BE2C (cell line): Measurements from ENCODE around the gene CDK17.

Source experiments
- DNase-seq: peaks from one replicate; pipeline ENCODE4 v3.0.0-alpha.2; 2020
- H3K27me3 ChIP-seq: fragments of 250-450 bp; sonication (Bioruptor Pico); 2 replicates; pipeline ENCODE4 v1.5.1; 2020; ENCODE audit warnings: mild to moderate bottlenecking
- H3K36me3 ChIP-seq: fragments of 250-450 bp; sonication (Bioruptor Pico); 2 replicates; pipeline ENCODE4 v1.5.1; 2020; ENCODE audit warnings: mild to moderate bottlenecking
- H3K4me1 ChIP-seq: fragments of 250-450 bp; sonication (Bioruptor Pico); 2 replicates; pipeline ENCODE4 v1.5.1; 2020
- H3K4me3 ChIP-seq: 2 replicates; pipeline ENCODE4 v1.5.1; 2011; ENCODE audit warnings: low read depth, low read length
- H3K9me3 ChIP-seq: fragments of 250-450 bp; sonication (Bioruptor Pico); 2 replicates; pipeline ENCODE4 v1.5.1; 2020
- CTCF ChIP-seq: IDR thresholded peaks from 2 replicates; pipeline ENCODE4 v1.5.1; 2012; ENCODE audit warnings: mild to moderate bottlenecking, low read depth, low read length

CDK17 gene

GRCh38 chr12:96368233-96368632, 32.0 kb downstream of the CDK17 start:
- H3K9me3 ChIP-seq = no peaks in the 10 kb centered on the region
- H3K4me3 ChIP-seq = no peak overlapping the region
- DNase-seq = peak; percentile 22
- H3K36me3 ChIP-seq = no peaks in the 10 kb centered on the region
- H3K27me3 ChIP-seq = no peaks in the 10 kb centered on the region
- peaks cover 6% of the 10 kb centered on the region for H3K4me1 ChIP-seq
- TF ChIP-seq CTCF = 0 out of 2 replicates have a peak, but pooled peaks have one; percentile 14

DNA sequence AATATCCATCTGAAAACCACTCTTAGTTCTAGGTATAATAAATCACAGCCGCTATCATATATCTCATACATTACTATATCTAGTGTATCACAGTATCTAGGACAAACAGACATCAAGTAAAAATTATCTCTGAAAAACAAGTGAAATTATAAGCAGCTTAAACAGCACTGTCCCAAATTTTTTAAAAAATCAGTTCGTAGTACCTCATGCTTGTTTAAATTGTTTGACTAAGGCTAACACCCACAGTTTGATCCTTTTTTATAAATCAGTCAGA, 33.9 kb downstream of the CDK17 start:
- H3K4me1 ChIP-seq = peaks cover 6% of the 10 kb centered on the region
- no peaks in the 10 kb centered on the region for H3K27me3 ChIP-seq
- no peak for DNase-seq
- H3K4me3 ChIP-seq = no peak overlapping the region
- H3K36me3 ChIP-seq = no peaks in the 10 kb centered on the region
- no peaks in the 10 kb centered on the region for H3K9me3 ChIP-seq
- TF ChIP-seq CTCF = no peak

- Histone ChIP-seq H3K4me1 (peaks cover under 1% of the 10 kb centered on the region; the same call in 1 of the 2 replicates), H3K27me3 (no peaks in the 10 kb centered on the region), H3K36me3 (no peaks in the 10 kb centered on the region), H3K4me3 (no peak overlapping the region), H3K9me3 (no peaks in the 10 kb centered on the region)
- no peak for TF ChIP-seq CTCF
- DNase-seq = no peak
Observed at GRCh38 chr12:96365604-96366380, 34.4 kb downstream of the CDK17 start.

DNA sequence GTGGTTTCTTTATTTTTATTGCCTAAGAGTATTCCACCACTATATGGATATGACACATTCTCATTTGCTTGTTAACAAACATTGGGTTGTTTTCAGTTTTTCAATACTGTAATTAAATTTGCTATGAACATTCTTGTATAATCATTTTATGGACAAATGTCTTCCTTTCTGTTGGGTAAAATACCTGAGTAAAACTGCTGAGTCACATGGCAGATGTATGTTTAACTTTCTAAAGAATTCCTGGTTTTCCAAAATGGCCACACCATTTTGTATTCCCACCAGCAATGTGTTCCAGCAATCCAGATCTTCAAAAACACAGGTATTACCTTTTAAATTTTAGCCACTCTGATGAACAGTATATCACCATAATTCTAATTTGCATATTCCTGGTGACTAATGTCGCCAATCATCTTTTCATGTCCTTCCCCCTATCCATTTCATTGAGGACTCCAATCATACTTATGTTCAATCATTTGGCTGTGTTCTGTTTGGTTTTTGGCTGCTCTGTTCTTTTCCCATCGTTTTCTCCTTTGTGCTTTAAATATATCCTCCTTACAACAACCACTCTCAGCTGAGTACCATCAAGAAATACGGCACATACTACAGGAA, 36.0 kb downstream of the CDK17 start:
- H3K9me3 ChIP-seq = no peaks in the 10 kb centered on the region
- no peak overlapping the region for H3K4me3 ChIP-seq
- no peak for DNase-seq
- no peaks in the 10 kb centered on the region for H3K36me3 ChIP-seq
- TF ChIP-seq CTCF = no peak
- no peaks in the 10 kb centered on the region for H3K4me1 ChIP-seq
- H3K27me3 ChIP-seq = no peaks in the 10 kb centered on the region

DNA sequence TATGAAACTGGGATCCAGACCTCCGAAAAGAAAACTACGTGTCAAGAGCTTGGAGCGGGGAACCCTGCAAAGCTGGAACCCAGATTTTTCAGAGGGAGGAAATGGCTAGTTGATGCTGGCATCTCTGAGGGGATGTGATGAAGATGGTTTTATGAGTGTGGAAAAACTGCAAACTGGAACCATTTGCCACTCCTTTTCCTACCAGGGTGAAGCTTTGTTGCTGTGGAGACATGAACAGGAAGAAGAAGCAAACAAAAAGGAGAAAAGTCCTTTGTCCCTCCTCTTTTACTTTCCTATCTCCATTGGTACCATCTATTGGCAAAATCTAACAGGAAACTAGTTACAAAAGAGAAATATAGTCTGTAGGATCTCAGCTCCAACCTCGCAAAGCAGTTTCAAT, 39.2 kb downstream of the CDK17 start:
- Histone ChIP-seq H3K4me3 (no peak overlapping the region), H3K4me1 (no peaks in the 10 kb centered on the region; the same call in 1 of the 2 replicates), H3K36me3 (no peaks in the 10 kb centered on the region), H3K27me3 (no peaks in the 10 kb centered on the region), H3K9me3 (no peaks in the 10 kb centered on the region)
- no peak for TF ChIP-seq CTCF
- no peak for DNase-seq

- no peak for DNase-seq
- H3K9me3 ChIP-seq = no peaks in the 10 kb centered on the region
- no peaks in the 10 kb centered on the region for H3K27me3 ChIP-seq
- no peaks in the 10 kb centered on the region; the same call in 1 of the 2 replicates for H3K4me1 ChIP-seq
- H3K4me3 ChIP-seq = no peak overlapping the region
- TF ChIP-seq CTCF = no peak
- H3K36me3 ChIP-seq = no peaks in the 10 kb centered on the region
Observed at GRCh38 chr12:96360550-96360949, 39.7 kb downstream of the CDK17 start.
